HG03039 (cell line): Measurements from ENCODE around the gene NUP98.
A peak's percentile ranks its signal among the peaks of the same experiment; 100 is the strongest.
"Not testable (repeated sequence)": the region's sequence is repeated elsewhere in the genome, so short reads cannot be mapped to it uniquely, and the experiment has no call there.

Source experiments
- ATAC-seq: cut with Tn5 transposase; IDR thresholded peaks from one replicate; pipeline ENCODE4 v1.9.1; 2021; ENCODE audit warnings: mild to moderate bottlenecking, moderate library complexity; ENCODE audit not compliant: unreplicated experiment

The NUP98 gene

DNA sequence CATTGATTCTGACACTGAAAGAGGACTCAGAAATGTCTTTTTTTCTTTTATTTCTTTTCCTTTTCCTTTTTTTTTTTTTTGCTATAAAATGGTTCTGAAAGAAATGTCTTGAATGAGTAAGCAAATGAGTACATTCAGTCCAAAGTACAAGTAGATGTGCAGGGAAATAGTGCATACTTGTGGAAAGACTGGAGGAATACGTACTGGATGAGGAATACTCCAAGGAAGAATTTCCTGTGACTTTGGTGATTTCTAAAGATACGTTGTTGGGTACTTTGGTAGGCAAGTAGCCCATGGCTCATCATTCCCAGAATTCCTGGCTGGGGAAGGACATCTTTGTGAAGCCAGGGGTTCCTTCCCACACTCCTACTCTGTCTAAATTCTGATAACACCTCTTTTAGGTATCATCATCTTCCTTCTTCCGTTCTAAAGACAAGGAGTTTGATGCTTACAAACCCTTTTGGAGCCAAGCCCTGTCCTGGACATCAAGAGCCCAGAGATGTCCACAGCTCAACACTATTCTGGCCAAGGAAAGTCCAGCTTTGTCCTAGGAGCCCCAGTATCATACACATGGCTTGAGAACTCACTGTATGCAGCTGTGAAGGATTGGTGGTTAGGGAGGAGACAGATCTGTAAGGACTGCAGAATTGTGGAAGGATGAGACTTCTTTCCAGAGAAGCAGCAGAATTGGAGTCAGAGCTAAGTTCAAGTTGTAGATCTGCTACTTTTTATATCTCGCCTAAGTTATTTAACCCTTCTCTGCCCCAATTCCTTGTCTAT, 4.8 kb upstream of the NUP98 start:
- no peak for ATAC-seq

DNA sequence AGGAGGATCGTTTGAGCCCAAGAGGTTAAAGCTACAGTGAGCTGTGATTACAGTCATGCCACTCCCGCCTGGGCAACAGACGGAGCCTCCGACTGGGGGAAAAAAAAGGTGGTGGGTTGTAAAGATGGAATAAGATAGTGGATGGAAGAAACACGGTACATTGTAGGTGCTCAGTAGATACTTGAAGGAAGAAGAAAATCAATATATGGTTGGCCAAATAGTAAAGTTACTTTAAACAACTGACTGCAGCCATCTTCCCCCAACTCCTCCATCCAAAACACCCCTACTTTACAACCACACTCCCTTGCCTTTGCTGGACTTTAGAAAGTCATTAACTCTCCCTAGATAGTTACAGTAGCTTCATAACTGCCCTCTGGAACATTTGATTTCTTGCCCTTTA, 2.5 kb upstream of the NUP98 start:
- ATAC-seq: no peak

DNA sequence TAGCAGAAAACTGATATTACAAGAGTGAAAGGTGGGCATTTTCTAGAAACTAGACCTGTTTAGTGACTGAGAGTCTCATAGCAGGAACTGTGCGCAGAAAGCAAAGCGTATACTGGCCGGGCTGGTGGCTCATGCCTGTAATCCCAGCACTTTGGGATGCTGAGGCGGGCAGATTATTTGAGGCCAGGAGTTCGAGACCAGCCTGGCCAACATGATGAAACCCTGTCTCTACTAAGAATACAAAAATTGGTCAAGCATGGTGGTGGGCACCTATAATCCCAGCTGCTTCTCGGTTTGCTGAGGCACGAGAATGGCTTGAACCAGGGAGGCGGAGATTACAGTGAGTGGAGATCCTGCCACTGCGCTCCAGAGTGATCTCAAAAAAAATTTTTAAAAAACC, 1.8 kb upstream of the NUP98 start:
- no peak for ATAC-seq

DNA sequence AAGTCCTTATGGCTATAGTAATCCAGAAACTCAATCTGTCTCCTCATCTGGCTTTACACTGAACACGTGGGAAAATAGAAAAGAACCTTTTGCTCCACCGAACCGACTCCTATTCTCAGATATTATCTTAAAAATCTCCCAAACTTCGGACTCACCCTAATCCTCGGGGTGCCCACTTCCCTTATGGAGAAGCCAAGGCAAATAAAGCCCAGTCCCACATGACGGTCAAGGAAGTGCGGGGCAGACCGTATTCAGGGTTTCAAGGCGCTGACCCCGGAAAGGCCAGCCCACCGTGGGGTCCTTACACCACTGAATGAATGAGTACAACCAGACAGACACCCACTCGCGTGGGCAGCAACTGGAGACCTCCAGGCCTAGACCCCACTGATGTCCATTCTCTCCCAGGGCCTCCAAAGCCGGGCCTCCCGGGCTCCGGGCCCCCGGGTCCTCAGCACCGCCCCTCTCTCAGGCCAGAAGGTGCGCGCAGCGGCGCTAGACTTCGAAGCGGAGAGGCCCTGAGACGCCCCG, 489 bp downstream of the NUP98 start:
- ATAC-seq: peak; percentile 26

DNA sequence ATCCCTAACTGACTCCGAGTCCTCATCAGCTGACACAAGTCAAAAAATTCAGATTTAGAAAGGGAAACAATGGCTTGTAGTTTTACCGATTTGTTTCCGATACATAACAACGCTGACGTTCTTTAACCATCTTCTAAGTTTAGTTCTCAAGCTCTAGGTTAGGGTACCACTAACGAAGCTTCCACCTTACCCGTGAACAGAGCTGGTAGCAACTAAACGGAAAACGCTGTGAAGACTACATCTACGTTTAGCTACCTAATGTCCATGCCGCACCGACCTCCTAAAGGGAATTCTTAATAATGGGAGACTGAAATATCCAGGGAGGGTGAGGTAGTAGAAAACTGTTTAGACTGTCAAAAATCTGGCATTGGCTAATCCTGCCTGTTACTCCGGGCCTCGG, 1.0 kb downstream of the NUP98 start:
- ATAC-seq: no peak

DNA sequence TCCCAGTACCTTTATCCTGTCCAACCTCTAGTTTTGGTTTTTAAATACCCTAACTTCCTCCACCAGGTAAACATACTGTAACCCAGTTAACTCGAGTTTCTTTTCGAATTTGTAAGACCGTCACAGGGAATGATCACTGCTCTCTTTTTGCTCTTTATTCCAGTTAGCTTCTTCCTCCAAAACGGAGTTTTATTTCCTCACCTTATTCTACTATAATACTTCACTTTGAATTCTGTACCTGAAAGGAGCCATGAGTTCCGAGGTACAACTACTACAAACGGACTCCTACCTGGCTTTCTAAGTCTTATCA, 1.4 kb downstream of the NUP98 start:
- no peak for ATAC-seq

DNA sequence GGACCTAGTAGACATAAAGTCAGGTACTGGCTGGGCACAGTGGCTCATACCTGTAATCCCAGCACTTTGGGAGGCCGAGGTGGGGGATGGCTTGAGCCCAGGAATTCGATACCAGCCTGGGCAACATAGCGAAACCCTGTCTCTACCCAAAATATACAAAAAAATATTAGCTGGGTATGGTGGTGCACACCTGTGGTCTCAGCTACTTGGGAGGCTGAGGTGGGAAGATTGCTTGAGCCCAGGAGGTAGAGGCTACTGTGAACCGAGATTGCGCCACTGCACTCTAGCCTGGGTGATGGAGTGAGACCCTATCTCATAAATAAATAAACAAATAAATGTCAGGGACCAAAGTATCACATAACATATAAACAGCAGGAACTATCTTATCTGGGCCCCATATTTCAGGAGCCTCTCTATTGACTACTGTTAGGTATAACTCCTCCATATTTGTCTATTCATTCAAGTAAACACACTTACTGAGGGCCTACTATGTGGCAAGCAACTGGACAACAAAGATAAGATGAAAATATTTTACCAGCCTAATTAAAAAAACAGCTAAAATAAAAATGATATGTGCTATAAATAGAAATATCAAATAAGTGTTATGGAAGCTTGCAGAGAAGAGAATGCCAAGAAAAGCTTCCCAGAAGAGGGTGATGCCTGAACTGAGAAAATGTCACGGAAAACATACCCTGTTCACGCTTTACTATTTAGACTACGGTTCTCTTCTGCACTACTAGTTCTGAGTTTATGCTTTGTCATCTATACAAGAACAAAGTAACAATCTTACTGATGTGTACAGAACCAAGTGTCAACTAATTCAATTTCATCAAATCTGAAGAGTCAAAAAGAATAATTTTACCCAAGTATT, 2.0 kb downstream of the NUP98 start:
- ATAC-seq: no peak

DNA sequence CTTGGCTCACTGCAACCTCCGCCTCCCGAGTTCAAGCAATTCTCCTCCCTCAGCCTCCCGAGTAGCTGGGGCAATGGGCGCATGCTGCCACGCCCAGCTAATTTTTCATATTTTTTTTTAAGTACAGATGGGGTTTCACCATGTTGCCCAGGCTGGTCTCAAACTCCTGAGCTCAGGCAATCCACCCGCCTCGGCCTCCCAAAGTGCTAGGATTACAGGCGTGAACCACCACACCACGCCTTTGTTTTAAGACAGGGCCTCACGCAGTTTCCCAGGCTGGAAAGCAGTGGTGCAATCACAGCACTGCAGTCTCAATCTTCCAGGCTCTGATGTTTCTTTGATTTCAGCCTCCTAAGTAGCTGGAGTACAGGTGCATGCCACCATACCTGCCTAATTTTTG, 3.0 kb downstream of the NUP98 start:
- ATAC-seq: not testable (repeated sequence)

DNA sequence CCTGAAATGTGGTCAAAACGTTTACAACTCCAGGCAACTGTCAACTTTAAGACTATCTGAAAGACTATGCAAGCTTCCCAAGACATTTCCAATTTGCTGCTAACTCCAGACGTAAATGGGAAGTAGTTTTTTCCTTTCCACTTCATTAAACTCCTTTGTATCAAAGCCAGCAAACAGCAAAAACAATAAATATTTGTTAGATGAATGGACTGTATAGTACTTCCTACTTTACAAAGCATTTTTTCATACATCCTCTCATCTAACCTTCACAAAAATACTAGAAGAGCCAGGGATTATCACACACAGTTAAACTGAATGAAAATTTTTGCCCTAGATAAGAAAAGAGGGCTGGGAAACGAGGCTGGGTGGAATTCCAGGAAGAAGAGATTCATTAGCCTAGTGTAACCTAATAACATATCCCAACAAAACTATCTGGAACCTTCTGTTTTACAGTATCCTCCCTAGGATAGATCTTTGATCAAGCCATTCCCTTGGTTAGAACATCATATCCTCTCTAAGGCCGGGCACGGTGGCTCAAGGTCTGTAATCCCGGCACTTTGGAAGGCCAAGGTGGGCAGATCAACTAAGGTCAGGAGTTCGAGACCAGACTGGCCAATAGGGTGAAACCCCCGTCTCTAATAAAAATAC, 10.4 kb downstream of the NUP98 start:
- no peak for ATAC-seq

DNA sequence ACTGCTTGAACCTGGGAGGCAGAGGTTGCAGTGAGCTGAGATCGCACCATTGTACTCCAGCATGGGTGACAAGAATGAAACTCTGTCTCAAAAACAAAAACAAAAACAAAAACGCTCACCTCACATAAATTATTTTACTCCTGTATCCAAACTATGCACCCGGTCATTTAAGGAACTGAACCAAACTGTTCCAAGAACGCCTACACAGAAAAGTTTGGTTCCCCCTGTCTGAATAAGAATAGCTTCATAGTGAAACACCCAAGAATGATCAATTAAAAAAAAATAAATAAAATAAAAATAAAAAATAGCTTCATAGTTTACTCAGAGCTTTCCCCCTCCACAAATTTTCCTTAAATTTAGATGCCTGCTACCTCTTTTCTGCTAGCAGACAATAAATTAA, 13.7 kb downstream of the NUP98 start:
- no peak for ATAC-seq

DNA sequence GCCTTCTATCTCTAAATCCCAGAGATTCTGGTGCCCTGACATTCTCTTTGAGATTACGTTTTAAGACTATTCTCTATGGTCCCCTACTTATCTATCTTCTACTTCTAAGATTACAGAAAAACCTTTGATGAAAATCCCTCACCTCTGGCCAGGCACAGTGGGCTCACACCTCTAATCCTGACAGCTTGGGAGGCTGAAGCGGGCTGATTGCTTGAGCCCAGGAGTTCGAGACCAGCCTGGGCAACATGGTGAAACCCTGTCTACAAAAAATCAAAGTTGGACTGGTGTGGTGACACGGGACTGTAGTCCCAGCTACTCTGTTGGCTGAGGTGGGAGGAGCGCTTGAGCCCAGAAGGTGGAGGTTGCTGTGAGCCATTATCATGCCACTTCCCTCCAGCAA, 14.4 kb downstream of the NUP98 start:
- no peak for ATAC-seq

DNA sequence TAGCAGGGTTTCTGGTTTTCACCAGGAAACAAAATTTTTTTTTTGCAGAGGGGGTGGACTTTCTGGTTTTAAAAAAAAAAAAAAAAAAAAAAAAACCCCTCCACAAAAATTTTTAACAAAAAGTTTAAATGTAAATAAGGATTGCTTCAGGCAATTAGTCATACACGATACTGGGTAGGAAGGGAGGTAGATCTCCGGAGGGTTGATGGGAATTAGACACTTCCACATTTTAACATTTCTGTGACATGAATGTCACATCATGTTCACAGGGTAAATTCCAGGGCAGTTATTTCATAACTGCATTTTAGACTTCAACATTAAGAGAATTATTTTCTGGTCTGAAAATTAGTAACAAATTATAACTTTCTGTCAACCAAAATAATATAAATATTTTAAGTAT, 15.9 kb downstream of the NUP98 start:
- ATAC-seq: no peak

DNA sequence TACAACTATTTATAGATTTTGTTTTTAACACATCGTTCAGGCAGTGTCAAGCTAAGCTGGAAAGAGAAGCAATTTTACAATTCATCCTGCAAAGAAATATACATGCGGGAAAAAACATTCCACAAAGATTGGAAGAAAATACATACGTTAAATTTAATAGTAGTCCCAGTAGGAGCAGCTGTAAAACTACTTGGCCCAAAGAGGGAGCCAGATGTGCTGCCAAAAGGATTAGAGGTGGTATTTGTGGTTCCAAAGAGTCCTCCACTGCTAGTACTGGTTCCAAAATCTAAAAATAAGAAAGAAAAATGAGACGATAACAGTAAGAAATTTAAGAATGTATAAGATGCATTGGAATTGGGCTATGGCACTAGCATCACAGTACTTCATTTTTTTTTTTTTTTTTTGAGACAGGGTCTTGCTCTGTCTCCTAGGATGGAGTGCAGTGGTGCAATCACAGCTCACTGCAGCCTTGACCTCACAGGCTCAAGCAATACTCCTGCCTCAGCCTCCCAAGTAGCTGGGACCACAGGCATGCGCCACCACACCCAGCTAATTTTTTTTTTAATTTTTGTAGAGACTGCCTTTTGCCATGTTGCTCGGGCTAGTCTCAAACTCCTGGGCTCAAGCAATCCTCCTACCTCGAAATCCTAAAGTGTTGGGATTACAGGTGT, 21.5 kb downstream of the NUP98 start:
- ATAC-seq: no peak

DNA sequence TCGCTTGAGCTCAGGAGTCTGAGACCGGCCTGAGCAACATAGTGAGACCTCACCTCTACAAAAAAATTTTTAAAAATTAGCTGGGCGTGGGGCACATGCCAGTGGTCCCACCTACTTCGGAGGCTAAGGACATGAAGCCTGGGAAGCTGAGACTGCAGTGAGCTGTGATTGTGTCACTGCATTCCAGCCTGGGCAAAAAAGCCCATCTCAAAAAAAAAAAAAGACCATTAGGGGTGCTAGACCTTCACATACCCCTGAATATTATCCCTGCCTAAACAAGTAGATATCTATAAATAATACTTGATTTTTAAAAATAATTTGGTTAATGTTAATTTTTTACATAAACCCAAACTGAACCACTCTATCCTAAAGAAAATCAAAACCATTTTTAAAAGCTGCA, 24.2 kb downstream of the NUP98 start:
- ATAC-seq: no peak

DNA sequence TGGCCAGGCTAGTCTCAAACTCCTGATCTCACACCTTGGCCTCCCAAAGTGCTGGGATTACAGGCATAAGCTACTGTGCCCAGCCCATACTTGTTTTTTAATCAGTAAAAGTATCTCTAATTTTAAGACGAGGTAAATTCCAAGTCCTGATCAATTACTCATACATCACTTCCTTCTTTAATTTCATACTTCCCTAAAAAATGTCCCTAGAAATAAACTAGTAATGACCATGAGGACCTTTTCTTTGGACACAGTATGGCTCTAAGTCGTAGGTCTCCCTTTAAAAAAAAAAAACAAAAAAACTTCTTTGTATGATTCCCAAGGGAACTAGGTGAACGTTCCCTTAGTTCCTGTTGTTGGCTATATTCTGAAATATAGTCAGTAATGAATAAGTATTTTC, 29.8 kb downstream of the NUP98 start:
- ATAC-seq: no peak

DNA sequence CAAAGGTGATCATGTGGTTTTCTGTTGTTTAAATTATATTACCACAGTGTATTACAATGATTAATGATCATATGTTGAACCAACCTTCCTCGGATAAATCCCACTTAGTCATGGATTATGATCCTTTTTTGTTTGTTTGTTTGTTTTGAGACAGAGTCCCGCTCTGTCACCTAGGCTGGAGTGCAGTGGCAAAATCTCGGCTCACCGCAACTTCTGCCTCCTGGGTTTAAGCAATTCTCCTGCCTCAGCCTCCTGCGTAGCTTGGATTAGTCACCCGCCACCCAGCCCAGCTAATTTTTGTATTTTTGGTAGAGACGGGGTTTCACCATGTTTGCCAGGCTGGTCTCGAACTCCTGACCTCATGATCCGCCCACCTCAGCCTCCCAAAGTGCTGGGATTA, 30.5 kb downstream of the NUP98 start:
- ATAC-seq: not testable (repeated sequence)

DNA sequence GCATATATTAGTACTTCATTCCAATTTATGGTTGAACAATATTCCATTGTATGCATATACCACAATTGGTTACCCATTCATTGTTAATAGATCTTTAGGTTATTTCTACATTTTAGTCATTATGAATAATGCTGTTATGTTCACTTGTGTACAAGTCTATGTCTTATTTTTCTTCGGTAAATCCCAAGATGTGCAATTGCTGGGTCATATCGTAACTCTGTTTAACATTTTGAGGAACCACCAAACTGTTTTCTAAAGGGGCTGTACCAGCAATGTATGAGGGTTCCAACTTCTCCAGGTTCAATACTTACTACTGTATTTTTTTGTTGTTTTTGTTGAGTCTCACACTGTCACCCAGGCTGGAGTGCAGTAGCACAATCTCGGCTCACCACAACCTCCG, 33.1 kb downstream of the NUP98 start:
- ATAC-seq: no peak

DNA sequence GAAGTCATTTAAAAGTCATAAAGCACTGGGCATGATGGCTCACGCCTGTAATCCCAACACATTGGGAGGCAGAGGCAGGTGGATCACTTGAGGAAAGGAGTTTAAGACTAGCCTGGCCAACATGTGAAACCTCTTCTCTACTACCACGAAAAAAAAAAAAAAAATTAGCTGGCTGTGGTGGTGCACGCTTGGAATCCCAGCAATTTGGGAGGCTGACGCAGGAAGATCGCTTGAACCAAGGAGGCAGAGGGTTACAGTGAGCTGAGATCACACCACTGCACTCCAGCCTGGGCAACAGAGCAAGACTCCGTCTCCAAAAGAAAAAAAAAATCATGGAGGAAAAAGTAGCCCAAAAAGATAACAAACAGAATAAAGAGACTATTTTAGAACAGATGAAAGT, 42.2 kb downstream of the NUP98 start:
- no peak for ATAC-seq

DNA sequence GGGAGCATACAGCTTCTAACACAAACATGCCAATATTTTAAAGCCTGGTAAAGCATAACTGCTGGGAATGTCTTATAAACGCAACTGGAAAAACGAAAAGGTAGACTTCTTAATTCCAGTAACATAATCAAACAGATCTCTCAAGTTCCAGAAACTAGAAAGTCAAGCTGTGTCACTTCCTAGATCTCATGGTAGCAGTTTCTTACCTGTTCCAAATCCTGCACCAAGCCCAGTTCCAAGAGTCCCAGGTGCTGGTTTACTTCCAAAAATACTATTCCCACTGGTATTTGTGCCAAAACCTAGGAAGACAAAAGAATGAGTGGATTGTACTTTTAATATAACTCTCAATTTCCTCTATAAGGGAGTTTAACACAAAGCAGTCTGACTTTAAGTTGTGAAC, 44.2 kb downstream of the NUP98 start:
- no peak for ATAC-seq

DNA sequence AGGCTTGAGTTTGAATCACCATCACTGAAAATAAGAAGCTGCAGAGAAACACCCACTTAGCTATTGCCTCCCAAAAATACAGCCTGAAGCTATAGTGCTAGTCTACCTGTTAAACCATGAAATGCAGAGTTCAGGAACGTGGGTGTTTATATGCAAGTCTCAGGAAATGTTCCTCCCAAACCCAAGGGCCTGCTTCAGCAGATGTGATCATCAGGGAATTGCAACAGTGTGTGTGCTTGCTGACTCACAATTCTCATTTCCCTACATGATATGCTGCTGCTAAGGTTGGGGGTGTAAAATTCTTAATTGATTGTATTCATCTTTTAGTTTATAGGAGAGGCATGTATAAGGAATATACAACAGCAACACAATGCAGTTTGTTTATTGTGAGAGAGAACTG, 49.6 kb downstream of the NUP98 start:
- ATAC-seq: no peak

DNA sequence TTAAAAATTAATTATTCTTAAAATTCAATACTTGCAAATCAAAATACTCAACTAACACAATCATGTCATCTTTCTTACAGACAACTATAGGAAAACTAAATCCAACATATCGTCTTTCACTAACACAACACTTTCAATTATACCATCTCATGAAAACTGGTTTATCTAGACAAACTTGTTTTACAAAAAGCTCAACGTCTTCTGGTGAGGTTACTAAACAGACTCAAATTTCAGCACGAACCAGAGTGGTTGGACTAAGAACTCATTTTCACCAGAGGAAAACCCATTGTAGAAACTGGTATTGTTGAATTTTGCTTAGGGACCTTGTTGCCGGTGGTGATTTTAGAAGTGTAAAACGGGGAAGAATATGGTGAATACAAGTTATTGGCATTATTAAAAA, 52.2 kb downstream of the NUP98 start:
- no peak for ATAC-seq
